NCI-H2171 (cell line): Measurements from ENCODE around the gene CLSTN1.
"Not testable (repeated sequence)": the region's sequence is repeated elsewhere in the genome, so short reads cannot be mapped to it uniquely, and the experiment has no call there.

Source experiments
- DNase-seq: peaks from one replicate; lab custom pipeline; 2025; lab: John Stamatoyannopoulos, UW

Gene CLSTN1

DNA sequence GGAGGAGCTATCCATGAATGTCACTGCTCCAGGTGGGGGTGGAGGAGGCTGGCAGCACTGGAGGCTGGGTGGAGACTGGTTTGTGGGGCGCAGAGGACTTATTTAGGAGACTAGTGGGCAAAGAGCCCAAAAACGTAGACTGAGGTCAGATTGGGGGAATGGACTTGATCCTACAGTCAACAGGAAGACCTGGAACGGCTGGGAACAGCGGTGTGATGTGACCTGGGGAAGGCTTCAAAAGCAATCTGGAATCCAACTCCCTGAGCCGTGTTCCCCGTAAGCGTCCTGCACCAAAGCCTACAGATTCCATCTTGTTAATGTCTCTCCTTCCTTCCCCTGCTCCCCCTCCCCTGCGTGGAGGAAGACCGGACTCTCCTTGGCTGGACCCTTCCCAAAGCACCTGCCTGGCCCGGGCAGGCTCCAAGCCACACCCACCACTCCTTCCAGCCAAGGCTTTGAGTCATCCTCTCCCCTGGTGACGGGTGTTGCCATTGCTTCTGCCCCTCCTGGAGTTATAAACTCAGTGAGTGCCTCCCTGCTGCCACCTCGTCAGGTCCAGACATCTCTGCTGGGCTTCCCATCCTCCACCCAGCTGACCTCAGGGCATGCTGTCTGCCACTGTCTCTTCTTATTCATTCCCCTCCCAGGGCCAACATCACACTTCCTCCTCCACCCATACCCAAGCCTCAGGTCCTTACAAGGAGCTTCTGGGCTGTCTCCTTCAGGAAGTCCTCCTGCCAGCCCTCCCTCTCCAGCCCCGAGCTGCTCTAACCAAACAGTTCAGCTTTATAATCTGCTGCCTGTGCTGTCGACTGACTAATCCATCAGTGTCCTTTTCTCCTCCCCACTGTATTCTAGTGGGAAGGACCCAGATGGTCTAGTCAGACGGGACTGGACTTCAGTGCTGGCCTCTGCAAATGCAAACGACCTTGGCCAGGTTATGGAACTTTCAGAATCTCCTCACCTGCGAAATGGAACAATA is 1.6 kb upstream of the CLSTN1 start:
- no peak for DNase-seq

DNA sequence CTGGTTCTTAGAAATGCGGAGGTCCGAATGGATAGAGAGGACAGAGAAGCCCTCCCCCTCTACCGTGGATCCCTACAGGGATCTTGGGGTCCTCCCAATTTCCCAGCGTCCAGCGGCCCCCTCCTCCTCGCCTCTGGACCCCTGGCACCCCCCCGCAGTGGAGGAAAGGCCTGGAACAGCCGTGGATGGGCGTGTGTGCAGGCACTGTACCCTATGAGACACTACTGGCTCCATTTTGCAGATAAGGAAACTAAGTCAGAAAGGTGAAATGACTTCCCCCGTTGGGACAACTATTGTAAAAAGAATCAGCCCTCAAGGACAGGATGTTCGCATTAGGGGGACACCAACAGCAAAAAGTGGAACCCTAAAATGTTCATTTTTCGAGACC is 931 bp upstream of the CLSTN1 start:
- no peak for DNase-seq

GRCh38 chr1:9823693-9823942 is 147 bp downstream of the CLSTN1 start:
- DNase-seq = no peak

- DNase-seq = no peak
Observed at GRCh38 chr1:9822897-9823692, 670 bp downstream of the CLSTN1 start.

- DNase-seq = no peak
Observed at GRCh38 chr1:9822490-9822889, 1.3 kb downstream of the CLSTN1 start.

GRCh38 chr1:9821710-9822109 is 2.1 kb downstream of the CLSTN1 start:
- DNase-seq = no peak

GRCh38 chr1:9820521-9820920 is 3.2 kb downstream of the CLSTN1 start:
- no peak for DNase-seq

GRCh38 chr1:9817734-9818133 is 6.0 kb downstream of the CLSTN1 start:
- DNase-seq = no peak

DNA sequence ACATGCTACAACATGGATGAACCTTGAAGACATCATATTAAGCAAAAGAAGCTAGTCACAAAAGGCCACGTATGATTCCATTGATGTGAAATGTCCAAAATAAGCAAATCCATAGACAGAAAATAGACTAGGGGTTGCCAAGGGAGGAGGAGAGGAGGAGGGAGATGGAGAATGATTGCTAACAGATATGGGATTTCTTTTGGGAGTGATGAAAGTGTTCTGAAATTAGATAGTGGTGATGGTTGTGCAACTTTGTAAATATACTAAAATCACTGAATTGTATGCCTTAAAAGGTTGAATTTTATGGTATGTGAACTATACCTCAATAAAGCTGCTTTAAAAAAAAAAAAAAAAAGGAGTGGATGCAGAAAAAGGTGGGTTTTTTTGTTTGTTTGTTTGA is 7.6 kb downstream of the CLSTN1 start:
- DNase-seq = no peak

DNA sequence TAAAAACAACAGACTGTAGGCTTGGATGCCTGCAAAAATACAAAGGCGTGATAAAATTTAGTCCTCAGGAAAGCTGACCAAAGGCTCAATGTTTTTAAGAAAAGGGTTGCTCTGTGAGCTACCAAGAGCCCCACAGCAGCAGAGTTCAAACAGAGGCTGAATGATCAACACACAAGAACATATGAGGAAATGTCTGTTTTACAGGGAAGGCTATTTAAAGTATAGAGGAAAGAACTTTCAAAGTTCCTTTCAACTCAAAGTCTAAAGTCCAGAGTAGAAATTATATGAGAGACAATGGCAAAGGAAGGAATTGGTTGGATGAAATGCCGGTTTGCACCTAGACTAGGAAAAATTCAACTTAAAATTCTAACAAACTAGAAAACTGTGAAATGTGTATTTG is 8.6 kb downstream of the CLSTN1 start:
- no peak for DNase-seq

- no peak for DNase-seq
Observed at GRCh38 chr1:9814619-9815018, 9.1 kb downstream of the CLSTN1 start.

- no peak for DNase-seq
Observed at GRCh38 chr1:9811239-9811966, 12.4 kb downstream of the CLSTN1 start.

- DNase-seq = no peak
Observed at GRCh38 chr1:9809100-9809510, 14.7 kb downstream of the CLSTN1 start.

GRCh38 chr1:9808459-9808858 is 15.3 kb downstream of the CLSTN1 start:
- DNase-seq = no peak

GRCh38 chr1:9807541-9807940 is 16.2 kb downstream of the CLSTN1 start:
- DNase-seq = no peak

- not testable (repeated sequence) for DNase-seq
Observed at GRCh38 chr1:9805972-9806371, 17.8 kb downstream of the CLSTN1 start.

DNA sequence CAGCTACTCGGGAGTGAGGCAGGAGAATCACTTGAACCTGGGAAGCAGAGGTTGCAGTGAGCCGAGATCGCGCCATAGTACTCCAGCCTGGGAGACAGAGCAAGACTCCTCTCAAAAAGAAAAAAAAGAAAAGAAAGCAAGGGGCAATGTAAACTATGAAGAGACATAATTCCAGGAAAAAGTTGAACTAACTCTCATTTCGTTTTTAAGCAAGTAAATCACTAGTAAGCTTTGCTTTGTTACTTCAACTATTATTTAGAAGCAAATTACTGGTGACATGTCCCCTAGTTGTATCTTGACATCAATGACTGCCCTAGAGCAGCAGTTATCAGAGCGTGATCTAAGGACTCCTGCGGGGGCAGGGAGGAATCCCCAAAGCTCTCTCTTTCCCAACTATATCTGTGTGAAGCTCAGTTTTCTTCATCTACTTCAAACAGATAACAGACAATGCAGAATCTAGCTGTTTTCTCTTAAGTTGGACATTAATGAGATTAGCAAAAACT is 18.7 kb downstream of the CLSTN1 start:
- DNase-seq = no peak

GRCh38 chr1:9803003-9803918 is 20.5 kb downstream of the CLSTN1 start:
- not testable (repeated sequence) for DNase-seq

GRCh38 chr1:9801909-9802308 is 21.9 kb downstream of the CLSTN1 start:
- no peak for DNase-seq

- DNase-seq = no peak
Observed at GRCh38 chr1:9798236-9799130, 25.3 kb downstream of the CLSTN1 start.
